ENCODE measurements around the gene MCC.
A peak's percentile ranks its signal among the peaks of the same experiment; 100 is the strongest.

MCC gene

DNA sequence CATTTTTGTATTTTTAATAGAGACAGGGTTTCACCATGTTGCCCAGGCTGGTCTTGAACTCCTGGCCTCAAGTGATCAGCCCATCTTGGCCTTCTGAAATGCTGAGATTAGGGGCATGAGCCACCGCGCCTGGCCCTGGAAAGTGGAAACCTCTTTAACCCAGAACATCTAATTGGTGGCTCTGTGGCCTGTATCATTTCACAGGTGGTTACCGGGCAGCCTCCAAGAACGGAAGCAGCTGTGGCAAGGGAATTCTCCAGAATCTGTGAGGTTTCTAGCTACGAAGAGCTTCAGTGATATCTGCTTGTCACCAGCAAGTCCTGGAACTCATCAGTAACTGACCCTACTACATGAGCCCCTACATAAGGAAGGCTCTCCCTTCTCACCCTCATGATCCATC lies 316.7 kb downstream of the MCC start:
- Histone ChIP-seq H3K36me3 (ENCODE audit: control insufficient read depth in 1 of 2, insufficient read depth in 2 of 2, low read depth in 1 of 2, low read length in 2 of 2) (no peaks in the 10 kb centered on the region), H2BK12ac (ENCODE audit: low read length in 2 of 2) (peak overlapping the region in 1 of 2 experiments; percentile 6), H3K4me2 (ENCODE audit: low read length, poor library complexity, severe bottlenecking) (no peak overlapping the region), H3K4me3 (ENCODE audit: insufficient read depth in 1 of 2, low read depth in 1 of 2, low read length in 2 of 2) (no peak overlapping the region), H4K91ac (ENCODE audit: low read length) (no peak overlapping the region), H2AFZ (ENCODE audit: low read depth, low read length) (no peak overlapping the region), H2BK120ac (ENCODE audit: low read depth, low read length) (no peak overlapping the region), H3K9me3 (ENCODE audit: control insufficient read depth, low read length) (no peaks in the 10 kb centered on the region), H3K23ac (ENCODE audit: low read length in 2 of 2) (no peak overlapping the region), H3K9ac (ENCODE audit: low read length) (no peak overlapping the region), H3K27ac (ENCODE audit: low read length, poor library complexity, severe bottlenecking) (no peak overlapping the region), H2AK5ac (ENCODE audit: low read length, severe bottlenecking) (no peak overlapping the region), H3K4me1 (ENCODE audit: control insufficient read depth, insufficient read depth, low read depth, low read length) (peaks cover 3% of the 10 kb centered on the region), H3K27me3 (ENCODE audit: control insufficient read depth in 1 of 2, insufficient read depth in 1 of 2, low read length in 2 of 2) (no peaks in the 10 kb centered on the region), H3K14ac (ENCODE audit: low read length in 2 of 2) (no peak overlapping the region), H3K18ac (ENCODE audit: low read depth in 1 of 2, low read length in 2 of 2) (no peak overlapping the region), H3K4ac (ENCODE audit: low read depth in 1 of 2, low read length in 2 of 2) (no peak overlapping the region), H2BK5ac (ENCODE audit: low read depth, low read length, poor library complexity, severe bottlenecking) (no peak overlapping the region), H4K8ac (ENCODE audit: low read length) (no peak overlapping the region), H3K79me1 (replicated peaks; ENCODE audit: low read length, poor library complexity, severe bottlenecking) (peaks cover 5% of the 10 kb centered on the region), H2BK15ac (ENCODE audit: low read depth, poor library complexity, severe bottlenecking) (no peak overlapping the region)
- no peak for DNase-seq
- WGBS, result 90% methylated on average over 5 of the region's 5 CpGs

DNA sequence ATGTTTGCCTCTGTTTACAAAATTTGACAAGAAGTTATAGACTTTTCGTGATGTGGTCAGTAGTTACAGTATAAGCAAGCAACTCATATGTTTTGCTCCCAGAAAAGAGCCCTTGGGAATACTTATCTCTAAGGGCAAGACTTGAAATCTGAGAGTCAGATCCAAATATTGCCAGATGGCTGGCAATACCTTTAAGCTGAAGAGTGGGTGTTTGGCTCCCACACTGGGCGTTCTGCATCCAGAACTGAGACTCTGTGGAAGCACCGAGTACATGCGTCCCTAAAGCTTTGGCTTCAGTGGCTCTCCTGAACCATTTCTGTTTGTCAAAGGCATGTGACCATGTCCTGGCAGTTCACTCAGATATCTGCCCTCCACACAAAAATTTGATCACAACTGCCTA lies 317.5 kb downstream of the MCC start:
- no peak overlapping the region for H3K4me3 ChIP-seq (ENCODE audit: insufficient read depth in 1 of 2, low read depth in 1 of 2, low read length in 2 of 2)
- H4K91ac ChIP-seq (ENCODE audit: low read length), result no peak overlapping the region
- H2BK12ac ChIP-seq (ENCODE audit: low read length in 2 of 2), result no peak overlapping the region
- H2BK120ac ChIP-seq (ENCODE audit: low read depth, low read length), result no peak overlapping the region
- no peak overlapping the region for H2BK15ac ChIP-seq (ENCODE audit: low read depth, poor library complexity, severe bottlenecking)
- H4K8ac ChIP-seq (ENCODE audit: low read length), result no peak overlapping the region
- H2AFZ ChIP-seq (ENCODE audit: low read depth, low read length), result no peak overlapping the region
- no peaks in the 10 kb centered on the region for H3K27me3 ChIP-seq (ENCODE audit: control insufficient read depth in 1 of 2, insufficient read depth in 1 of 2, low read length in 2 of 2)
- no peaks in the 10 kb centered on the region for H3K9me3 ChIP-seq (ENCODE audit: control insufficient read depth, low read length)
- H3K14ac ChIP-seq (ENCODE audit: low read length in 2 of 2), result peak overlapping the region in 1 of 2 experiments; percentile 7
- DNase-seq, result no peak
- no peak overlapping the region for H3K4ac ChIP-seq (ENCODE audit: low read depth in 1 of 2, low read length in 2 of 2)
- no peak overlapping the region for H3K27ac ChIP-seq (ENCODE audit: low read length, poor library complexity, severe bottlenecking)
- no peaks in the 10 kb centered on the region for H3K36me3 ChIP-seq (ENCODE audit: control insufficient read depth in 1 of 2, insufficient read depth in 2 of 2, low read depth in 1 of 2, low read length in 2 of 2)
- no peak overlapping the region for H3K23ac ChIP-seq (ENCODE audit: low read length in 2 of 2)
- H3K4me1 ChIP-seq (ENCODE audit: control insufficient read depth, insufficient read depth, low read depth, low read length), result peaks cover 3% of the 10 kb centered on the region
- no peak overlapping the region for H3K4me2 ChIP-seq (ENCODE audit: low read length, poor library complexity, severe bottlenecking)
- no peak overlapping the region for H2BK5ac ChIP-seq (ENCODE audit: low read depth, low read length, poor library complexity, severe bottlenecking)
- no peak overlapping the region for H3K18ac ChIP-seq (ENCODE audit: low read depth in 1 of 2, low read length in 2 of 2)
- H3K9ac ChIP-seq (ENCODE audit: low read length), result no peak overlapping the region
- peaks cover 2% of the 10 kb centered on the region for H3K79me1 ChIP-seq (replicated peaks; ENCODE audit: low read length, poor library complexity, severe bottlenecking)
- no peak overlapping the region for H2AK5ac ChIP-seq (ENCODE audit: low read length, severe bottlenecking)
- 97% methylated on average over 4 of the region's 4 CpGs for WGBS

DNA sequence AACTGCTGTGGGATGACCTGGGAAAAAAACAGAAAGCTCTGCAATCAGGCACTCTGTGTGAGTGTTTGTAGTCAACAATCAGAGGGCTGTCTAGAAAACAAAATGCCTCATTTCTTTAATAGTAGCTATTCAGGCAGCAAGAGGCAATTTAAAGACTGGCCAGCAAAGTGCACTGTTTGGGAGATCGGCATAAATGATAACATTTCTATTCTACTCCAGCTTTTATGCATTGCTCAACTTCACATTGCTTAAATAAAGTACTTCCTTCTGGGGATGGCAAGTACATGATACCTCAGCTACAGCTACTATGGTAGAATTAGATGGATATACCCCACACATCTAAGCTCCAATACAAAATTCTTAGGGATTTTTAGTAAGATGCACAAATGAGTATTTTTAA lies 318.5 kb downstream of the MCC start:
- WGBS, result 100% methylated on average over 1 of the region's 1 CpG
- Histone ChIP-seq H2BK12ac (ENCODE audit: low read length in 2 of 2) (no peak overlapping the region), H3K14ac (ENCODE audit: low read length in 2 of 2) (no peak overlapping the region), H2AFZ (ENCODE audit: low read depth, low read length) (no peak overlapping the region), H2BK5ac (ENCODE audit: low read depth, low read length, poor library complexity, severe bottlenecking) (no peak overlapping the region), H3K79me1 (replicated peaks; ENCODE audit: low read length, poor library complexity, severe bottlenecking) (peaks cover 8% of the 10 kb centered on the region), H3K27ac (ENCODE audit: low read length, poor library complexity, severe bottlenecking) (no peak overlapping the region), H3K18ac (ENCODE audit: low read depth in 1 of 2, low read length in 2 of 2) (no peak overlapping the region), H4K91ac (ENCODE audit: low read length) (no peak overlapping the region), H4K8ac (ENCODE audit: low read length) (no peak overlapping the region), H3K27me3 (ENCODE audit: control insufficient read depth in 1 of 2, insufficient read depth in 1 of 2, low read length in 2 of 2) (no peaks in the 10 kb centered on the region), H2AK5ac (ENCODE audit: low read length, severe bottlenecking) (no peak overlapping the region), H3K4me3 (ENCODE audit: insufficient read depth in 1 of 2, low read depth in 1 of 2, low read length in 2 of 2) (no peak overlapping the region), H3K4ac (ENCODE audit: low read depth in 1 of 2, low read length in 2 of 2) (no peak overlapping the region), H2BK120ac (ENCODE audit: low read depth, low read length) (no peak overlapping the region), H3K9ac (ENCODE audit: low read length) (no peak overlapping the region), H3K4me2 (ENCODE audit: low read length, poor library complexity, severe bottlenecking) (no peak overlapping the region), H3K23ac (ENCODE audit: low read length in 2 of 2) (no peak overlapping the region), H3K4me1 (ENCODE audit: control insufficient read depth, insufficient read depth, low read depth, low read length) (peaks cover 5% of the 10 kb centered on the region), H2BK15ac (ENCODE audit: low read depth, poor library complexity, severe bottlenecking) (no peak overlapping the region), H3K9me3 (ENCODE audit: control insufficient read depth, low read length) (no peaks in the 10 kb centered on the region), H3K36me3 (ENCODE audit: control insufficient read depth in 1 of 2, insufficient read depth in 2 of 2, low read depth in 1 of 2, low read length in 2 of 2) (no peaks in the 10 kb centered on the region)
- peak; percentile 18 for DNase-seq

DNA sequence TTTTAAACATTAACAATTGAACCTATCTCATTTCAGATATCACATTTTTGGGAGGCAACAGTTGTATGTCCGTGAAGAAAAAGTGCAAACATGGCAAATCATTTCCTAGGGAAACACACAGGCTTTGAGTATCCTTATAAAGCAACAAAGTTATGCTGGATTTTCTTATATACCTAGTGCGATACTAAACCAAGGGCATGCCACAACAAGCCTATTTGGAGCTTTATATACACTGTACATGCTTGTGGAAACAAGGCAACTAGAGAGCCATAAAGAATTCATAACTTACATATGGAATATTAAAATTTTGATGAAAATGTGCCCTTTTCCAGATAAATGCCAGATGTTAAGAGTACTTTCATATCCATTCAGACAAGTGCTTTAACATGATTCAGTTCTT lies 320.3 kb downstream of the MCC start:
- Histone ChIP-seq H2BK120ac (ENCODE audit: low read depth, low read length) (no peak overlapping the region), H3K18ac (ENCODE audit: low read depth in 1 of 2, low read length in 2 of 2) (no peak overlapping the region), H3K4me3 (ENCODE audit: insufficient read depth in 1 of 2, low read depth in 1 of 2, low read length in 2 of 2) (no peak overlapping the region), H3K23ac (ENCODE audit: low read length in 2 of 2) (no peak overlapping the region), H3K9me3 (ENCODE audit: control insufficient read depth, low read length) (no peaks in the 10 kb centered on the region), H3K4me2 (ENCODE audit: low read length, poor library complexity, severe bottlenecking) (no peak overlapping the region), H3K27me3 (ENCODE audit: control insufficient read depth in 1 of 2, insufficient read depth in 1 of 2, low read length in 2 of 2) (no peaks in the 10 kb centered on the region), H3K4me1 (ENCODE audit: control insufficient read depth, insufficient read depth, low read depth, low read length) (peaks cover 5% of the 10 kb centered on the region), H3K14ac (ENCODE audit: low read length in 2 of 2) (no peak overlapping the region), H3K27ac (ENCODE audit: low read length, poor library complexity, severe bottlenecking) (no peak overlapping the region), H2BK15ac (ENCODE audit: low read depth, poor library complexity, severe bottlenecking) (no peak overlapping the region), H4K91ac (ENCODE audit: low read length) (no peak overlapping the region), H2AK5ac (ENCODE audit: low read length, severe bottlenecking) (no peak overlapping the region), H2BK12ac (ENCODE audit: low read length in 2 of 2) (no peak overlapping the region), H3K36me3 (ENCODE audit: control insufficient read depth in 1 of 2, insufficient read depth in 2 of 2, low read depth in 1 of 2, low read length in 2 of 2) (no peaks in the 10 kb centered on the region), H3K79me1 (replicated peaks; ENCODE audit: low read length, poor library complexity, severe bottlenecking) (peaks cover 13% of the 10 kb centered on the region), H4K8ac (ENCODE audit: low read length) (no peak overlapping the region), H2BK5ac (ENCODE audit: low read depth, low read length, poor library complexity, severe bottlenecking) (no peak overlapping the region), H3K4ac (ENCODE audit: low read depth in 1 of 2, low read length in 2 of 2) (no peak overlapping the region), H3K9ac (ENCODE audit: low read length) (no peak overlapping the region), H2AFZ (ENCODE audit: low read depth, low read length) (no peak overlapping the region)
- 86% methylated on average over 1 of the region's 2 CpGs for WGBS
- no peak for DNase-seq
